ENCODE results near the gene CIC.
"Not testable (repeated sequence)": the region's sequence is repeated elsewhere in the genome, so short reads cannot be mapped to it uniquely, and the experiment has no call there.

The CIC gene

GRCh38 chr19:42335971-42336370 lies 66.9 kb downstream of the CIC start:
- no peak for DNase-seq

GRCh38 chr19:42339126-42339860 lies 70.2 kb downstream of the CIC start:
- DNase-seq, result not testable (repeated sequence)

- not testable (repeated sequence) for DNase-seq
These were observed 70.9 kb downstream of the CIC start for GRCh38 chr19:42339922-42340321.

- no peak for DNase-seq
These were observed 74.5 kb downstream of the CIC start for GRCh38 chr19:42343344-42344110.

GRCh38 chr19:42344336-42344893 lies 75.4 kb downstream of the CIC start:
- DNase-seq, result no peak
